ENCODE results near the gene AKAP13. TPM values are rescaled to one million over a fixed set of nuclear protein-coding genes. Genes with fewer than 3 reads are reported as not detected.

The AKAP13 gene
- total and polyA plus RNA-seq, 2 of the 8 experiments (the other 6 are each of a cell fraction or from before 2014, with no cell fraction given): 14.0 to 46.2 TPM

DNA sequence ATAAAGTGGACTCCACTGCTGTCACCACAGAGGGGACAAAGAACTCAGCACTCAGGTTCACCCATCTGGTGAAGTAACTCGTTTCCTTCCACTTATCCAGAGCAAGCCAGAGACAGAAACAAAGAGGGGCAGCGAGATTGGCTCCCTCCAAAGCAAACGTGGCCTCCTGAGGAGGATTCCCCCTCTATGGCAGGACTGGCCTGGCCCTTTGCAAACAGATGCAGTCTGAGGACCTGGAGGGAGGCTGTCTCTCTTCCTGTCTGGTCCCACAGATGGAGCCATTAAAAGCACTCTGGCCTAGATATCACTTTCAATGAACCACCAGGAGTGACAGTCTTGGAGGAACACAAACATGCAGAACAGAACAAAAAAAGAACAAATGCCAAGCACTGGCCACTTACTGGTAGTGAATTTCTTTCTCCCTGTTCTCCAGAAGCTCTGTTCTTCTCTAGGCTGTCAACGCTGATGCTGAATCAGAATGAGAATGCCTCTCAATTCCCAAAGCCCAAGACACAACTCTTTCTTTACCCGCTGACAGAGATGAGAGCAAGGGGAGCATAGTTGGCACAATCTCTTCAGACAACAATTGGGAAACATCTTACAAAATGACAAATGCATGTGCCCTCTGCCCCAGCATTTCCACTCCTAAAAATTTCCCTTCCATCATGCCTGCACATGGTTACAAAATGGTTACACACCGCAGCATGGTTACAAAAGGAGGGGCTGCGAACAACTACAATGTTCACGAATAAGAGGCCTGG lies 400.0 kb downstream of the AKAP13 start:
- Histone ChIP-seq H3K4me1 (replicated peaks in 1 of 4; ENCODE audit: control insufficient read depth in 3 of 4, insufficient read depth in 4 of 4, low read length in 3 of 4) (peaks cover 0 to 1% (median under 1%) of the 10 kb centered on the region in 4 experiments; a peak in 2 of 7 replicates), H3K9ac (replicated peaks in 1 of 4; ENCODE audit: extremely low read depth in 1 of 4, low read depth in 3 of 4, low read length in 3 of 4) (no peak overlapping the region), H2BK5ac (ENCODE audit: low read depth, low read length) (no peak overlapping the region), H3K9me3 (ENCODE audit: insufficient read depth in 2 of 2, low read depth in 1 of 2, low read length in 1 of 2) (no peaks in the 10 kb centered on the region), H3K79me1 (ENCODE audit: low read depth, low read length) (peaks cover 33% of the 10 kb centered on the region), H4K5ac (ENCODE audit: insufficient read length, low read depth, low read length) (no peak overlapping the region), H3K79me2 (ENCODE audit: control insufficient read depth in 1 of 2, insufficient read depth in 2 of 2, low read length in 2 of 2) (peaks cover 0 to 91% of the 10 kb centered on the region in 2 experiments; a peak in 3 of 4 replicates), H3K4me3 (ENCODE audit: extremely low read depth in 1 of 4, insufficient read depth in 2 of 4, low read depth in 3 of 4, low read length in 4 of 4) (no peak overlapping the region), H3K18ac (ENCODE audit: extremely low read depth, low read length) (no peak overlapping the region), H2BK15ac (ENCODE audit: low read length) (no peak overlapping the region), H3K4ac (replicated peaks; ENCODE audit: insufficient read length, low read depth, low read length) (no peak overlapping the region), H2AK5ac (ENCODE audit: low read depth, low read length) (no peak overlapping the region), H3K56ac (replicated peaks; ENCODE audit: insufficient read length, low read depth, low read length) (no peak overlapping the region), H2BK12ac (ENCODE audit: low read depth, low read length) (no peak overlapping the region), H3K27ac (ENCODE audit: low read depth, low read length) (no peak overlapping the region), H3K23ac (ENCODE audit: insufficient read length) (no peak overlapping the region), H3K14ac (ENCODE audit: insufficient read length) (no peak overlapping the region), H3K23me2 (ENCODE audit: low read depth, low read length) (no peaks in the 10 kb centered on the region), H3K36me3 (ENCODE audit: control insufficient read depth in 2 of 4, insufficient read depth in 4 of 4, low read length in 3 of 4) (no peaks in the 10 kb centered on the region), H2BK20ac (ENCODE audit: low read length) (no peak overlapping the region), H4K20me1 (replicated peaks in 1 of 2; ENCODE audit: control insufficient read depth in 1 of 2, insufficient read depth in 2 of 2, low read length in 2 of 2) (peaks cover 15 to 25% of the 10 kb centered on the region in 2 experiments), H3K27me3 (replicated peaks in 1 of 4; ENCODE audit: control insufficient read depth in 3 of 4, extremely low read depth in 1 of 4, insufficient read depth in 3 of 4, low read length in 3 of 4) (no peaks in the 10 kb centered on the region), H2BK120ac (replicated peaks; ENCODE audit: low read depth, low read length) (no peak overlapping the region), H4K8ac (ENCODE audit: extremely low read depth, insufficient read depth, low read length) (no peak overlapping the region), H4K91ac (replicated peaks; ENCODE audit: insufficient read length, low read length) (no peak overlapping the region), H2AFZ (ENCODE audit: low read length) (no peak overlapping the region), H3K4me2 (ENCODE audit: insufficient read depth in 1 of 2, low read depth in 2 of 2, low read length in 2 of 2) (no peak overlapping the region; a peak in 1 of 4 replicates)
- CTCF ChIA-PET (ENCODE audit: partially characterized antibody): interaction anchor here (0.5 to 0.8 kb wide), 4 partner anchors 10 to 1201 kb away, joined by 3 read pairs; no protein-coding TSS in a partner anchor
- DNase-seq (ENCODE audit: low read depth in 1 of 2, low spot score in 2 of 2): no peak
- POLR2A ChIA-PET (ENCODE audit: partially characterized antibody): no interaction called here
- no peak for FAIRE-seq
- WGBS, 2 experiments (ENCODE audit: extremely low coverage in 1 of 2, insufficient coverage in 1 of 2, insufficient read length in 1 of 2, insufficient replicate concordance in 2 of 2, low coverage in 1 of 2, low lambda C conversion rate in 2 of 2, missing lambda C conversion rate in 1 of 2): 79% methylated on average over 8 of the region's 8 CpGs; no CpG with 5 or more reads in 1 of the 2 experiments
- TF ChIP-seq EP300 (IDR thresholded peaks at IDR 0.05; ENCODE audit: borderline replicate concordance in 1 of 2, low read depth in 2 of 2, low read length in 2 of 2): no peak
- no peak for TF ChIP-seq CTCF (IDR thresholded peaks at IDR 0.05; ENCODE audit: control extremely low read depth in 1 of 3, insufficient read depth in 1 of 3, low read depth in 1 of 3, low read length in 3 of 3)
- TF ChIP-seq POU5F1 (IDR thresholded peaks at IDR 0.05; ENCODE audit: low read depth, low read length): no peak
- no peak for TF ChIP-seq SIX5 (IDR thresholded peaks at IDR 0.05; ENCODE audit: low read depth, low read length)
- TF ChIP-seq HDAC2 (IDR thresholded peaks at IDR 0.05; ENCODE audit: borderline replicate concordance in 1 of 2, low read depth in 2 of 2, low read length in 2 of 2): no peak

Data from H1 (cell line).